HG03139 (cell line): ENCODE data around the gene SCUBE3.

Experiments
- ATAC-seq: cut with Tn5 transposase; IDR thresholded peaks from one replicate; pipeline ENCODE4 v1.9.1; 2021; ENCODE audit not compliant: unreplicated experiment

Gene SCUBE3

GRCh38 chr6:35265523-35265922, 51.8 kb downstream of the SCUBE3 start:
- ATAC-seq = no peak

- ATAC-seq = no peak
Observed at GRCh38 chr6:35267446-35267845, 53.7 kb downstream of the SCUBE3 start.

- ATAC-seq = no peak
Observed at GRCh38 chr6:35267897-35268296, 54.1 kb downstream of the SCUBE3 start.

GRCh38 chr6:35272005-35272404, 58.2 kb downstream of the SCUBE3 start:
- ATAC-seq = no peak

GRCh38 chr6:35273822-35274559, 60.2 kb downstream of the SCUBE3 start:
- ATAC-seq = no peak

GRCh38 chr6:35275744-35276260, 62.0 kb downstream of the SCUBE3 start:
- ATAC-seq = no peak

- no peak for ATAC-seq
Observed at GRCh38 chr6:35278708-35279107, 65.0 kb downstream of the SCUBE3 start.

GRCh38 chr6:35280903-35281302, 67.1 kb downstream of the SCUBE3 start:
- no peak for ATAC-seq

- ATAC-seq = no peak
Observed at GRCh38 chr6:35282472-35282871, 68.7 kb downstream of the SCUBE3 start.

- no peak for ATAC-seq
Observed at GRCh38 chr6:35283361-35283760, 69.6 kb downstream of the SCUBE3 start.

- ATAC-seq = no peak
Observed at GRCh38 chr6:35287671-35288396, 74.1 kb downstream of the SCUBE3 start.

- no peak for ATAC-seq
Observed at GRCh38 chr6:35288834-35289233, 75.1 kb downstream of the SCUBE3 start.

- no peak for ATAC-seq
Observed at GRCh38 chr6:35291491-35291890, 77.7 kb downstream of the SCUBE3 start.

- no peak for ATAC-seq
Observed at GRCh38 chr6:35292494-35292893, 78.7 kb downstream of the SCUBE3 start.

GRCh38 chr6:35293681-35294080, 79.9 kb downstream of the SCUBE3 start:
- no peak for ATAC-seq

GRCh38 chr6:35294308-35294945, 80.7 kb downstream of the SCUBE3 start:
- ATAC-seq = no peak

- no peak for ATAC-seq
Observed at GRCh38 chr6:35295036-35295435, 81.3 kb downstream of the SCUBE3 start.

GRCh38 chr6:35295521-35296315, 82.0 kb downstream of the SCUBE3 start:
- ATAC-seq = no peak

GRCh38 chr6:35296931-35297600, 83.3 kb downstream of the SCUBE3 start:
- ATAC-seq = no peak
